ENCODE results near the gene LRP6. TPM values are rescaled to one million over a fixed set of nuclear protein-coding genes. Genes with fewer than 3 reads are reported as not detected.

LRP6 gene
- total RNA-seq, 1 experiment from 2014 or later, result 22.0 TPM

- H3K4me1 ChIP-seq (ENCODE audit: control insufficient read depth, insufficient read depth, low read length), result no peaks in the 10 kb centered on the region
- ATAC-seq, result no peak
- TF ChIP-seq REST (IDR thresholded peaks at IDR 0.05; ENCODE audit: insufficient read depth in 1 of 2, low read depth in 2 of 2, low read length in 1 of 2) (no peak), TCF7L2 (IDR thresholded peaks at IDR 0.05; ENCODE audit: low read depth, low read length) (no peak)
- no peak overlapping the region for H3K27ac ChIP-seq (ENCODE audit: low read length)
- BruUV-seq (replicated peaks), result no TSS peak
- ChIA-PET POLR2A (no interaction called here), CTCF (no interaction called here)
- H3K9me3 ChIP-seq (ENCODE audit: control insufficient read depth, insufficient read depth, low read depth, low read length), result no peaks in the 10 kb centered on the region
- no peak overlapping the region for H3K4me3 ChIP-seq (ENCODE audit: low read depth in 2 of 2, low read length in 2 of 2)
- intact Hi-C loops (cut with micrococcal nuclease; ENCODE audit: unreplicated experiment) (no loop called here), in situ Hi-C loops (cut with HindIII; ENCODE audit: low pct_unique_long_range_greater_than_20kb, low sequenced_read_pairs) (no loop called here)
- no peaks in the 10 kb centered on the region for H3K27me3 ChIP-seq (ENCODE audit: control insufficient read depth, insufficient read depth, low read length)
- DNase-seq (ENCODE audit: low read depth, low spot score), result no peak
- H3K36me3 ChIP-seq (ENCODE audit: control insufficient read depth, insufficient read depth, low read length), result no peaks in the 10 kb centered on the region
Measured at GRCh38 chr12:12210416-12210815, 56.4 kb downstream of the LRP6 start.

- H3K4me1 ChIP-seq (ENCODE audit: control insufficient read depth, insufficient read depth, low read length), result no peaks in the 10 kb centered on the region
- ChIA-PET POLR2A (no interaction called here), CTCF (no interaction called here)
- H3K27ac ChIP-seq (ENCODE audit: low read length), result no peak overlapping the region
- H3K9me3 ChIP-seq (ENCODE audit: control insufficient read depth, insufficient read depth, low read depth, low read length), result no peaks in the 10 kb centered on the region
- DNase-seq (ENCODE audit: low read depth, low spot score) (no peak), ATAC-seq (no peak)
- H3K27me3 ChIP-seq (ENCODE audit: control insufficient read depth, insufficient read depth, low read length), result no peaks in the 10 kb centered on the region
- in situ Hi-C loops (cut with HindIII; ENCODE audit: low pct_unique_long_range_greater_than_20kb, low sequenced_read_pairs) (no loop called here), intact Hi-C loops (cut with micrococcal nuclease; ENCODE audit: unreplicated experiment) (no loop called here)
- no peaks in the 10 kb centered on the region for H3K36me3 ChIP-seq (ENCODE audit: control insufficient read depth, insufficient read depth, low read length)
- BruUV-seq (replicated peaks), result no TSS peak
- no peak for TF ChIP-seq SIN3A (IDR thresholded peaks at IDR 0.05; ENCODE audit: borderline replicate concordance, insufficient read depth, low read depth, low read length)
- TF ChIP-seq REST (IDR thresholded peaks at IDR 0.05; ENCODE audit: insufficient read depth in 1 of 2, low read depth in 2 of 2, low read length in 1 of 2), result no peak
- TF ChIP-seq POLR2AphosphoS5 (IDR thresholded peaks at IDR 0.05; ENCODE audit: low read depth, low read length), result no peak
- TF ChIP-seq, protein P1, sequence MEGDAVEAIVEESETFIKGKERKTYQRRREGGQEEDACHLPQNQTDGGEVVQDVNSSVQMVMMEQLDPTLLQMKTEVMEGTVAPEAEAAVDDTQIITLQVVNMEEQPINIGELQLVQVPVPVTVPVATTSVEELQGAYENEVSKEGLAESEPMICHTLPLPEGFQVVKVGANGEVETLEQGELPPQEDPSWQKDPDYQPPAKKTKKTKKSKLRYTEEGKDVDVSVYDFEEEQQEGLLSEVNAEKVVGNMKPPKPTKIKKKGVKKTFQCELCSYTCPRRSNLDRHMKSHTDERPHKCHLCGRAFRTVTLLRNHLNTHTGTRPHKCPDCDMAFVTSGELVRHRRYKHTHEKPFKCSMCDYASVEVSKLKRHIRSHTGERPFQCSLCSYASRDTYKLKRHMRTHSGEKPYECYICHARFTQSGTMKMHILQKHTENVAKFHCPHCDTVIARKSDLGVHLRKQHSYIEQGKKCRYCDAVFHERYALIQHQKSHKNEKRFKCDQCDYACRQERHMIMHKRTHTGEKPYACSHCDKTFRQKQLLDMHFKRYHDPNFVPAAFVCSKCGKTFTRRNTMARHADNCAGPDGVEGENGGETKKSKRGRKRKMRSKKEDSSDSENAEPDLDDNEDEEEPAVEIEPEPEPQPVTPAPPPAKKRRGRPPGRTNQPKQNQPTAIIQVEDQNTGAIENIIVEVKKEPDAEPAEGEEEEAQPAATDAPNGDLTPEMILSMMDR (IDR thresholded peaks at IDR 0.05), result no peak
- no peak overlapping the region for H3K4me3 ChIP-seq (ENCODE audit: low read depth in 2 of 2, low read length in 2 of 2)
Measured at GRCh38 chr12:12209675-12210074, 57.2 kb downstream of the LRP6 start.

All from Panc1 (cell line).